ENCODE measurements around the gene CDH23. TPM values are rescaled to one million over a fixed set of nuclear protein-coding genes. Genes with fewer than 3 reads are reported as not detected.

The CDH23 gene
- total and polyA plus RNA-seq, 2 donors (not counting 1 experiment from before 2014, with no cell fraction given): 0.37 to 0.89 TPM

GRCh38 chr10:71757399-71757922, 360.7 kb downstream of the CDH23 start:
- Histone ChIP-seq H2AFZ (ENCODE audit: insufficient read depth, low read depth, low read length, poor library complexity, severe bottlenecking) (no peak overlapping the region), H3K9me3 (ENCODE audit: control extremely low read depth in 1 of 3, control insufficient read depth in 2 of 3, insufficient read depth in 1 of 3, low read length in 2 of 3) (no peaks in the 10 kb centered on the region), H3K79me2 (ENCODE audit: control insufficient read depth, insufficient read depth, low read length) (peaks cover 7% of the 10 kb centered on the region), H3K27ac (ENCODE audit: low read length in 2 of 2) (peak overlapping the region; percentile 5 to 23), H3K27me3 (replicated peaks in 1 of 4; ENCODE audit: control extremely low read depth in 1 of 4, control insufficient read depth in 3 of 4, insufficient read depth in 4 of 4, low read length in 3 of 4) (no peaks in the 10 kb centered on the region), H3K36me3 (replicated peaks in 1 of 2; ENCODE audit: control extremely low read depth in 1 of 2, control insufficient read depth in 1 of 2, extremely low read depth in 1 of 2, insufficient read depth in 2 of 2, low read length in 1 of 2) (peaks cover 0 to 28% of the 10 kb centered on the region in 2 experiments), H3K4me3 (ENCODE audit: control extremely low read depth in 1 of 5, extremely low read depth in 1 of 5, insufficient read depth in 1 of 5, low read depth in 2 of 5, low read length in 4 of 5) (no peak overlapping the region), H3K9ac (ENCODE audit: low read length) (no peak overlapping the region), H3K4me1 (ENCODE audit: control insufficient read depth in 2 of 2, insufficient read depth in 2 of 2, low read length in 2 of 2) (peaks cover 52 to 63% of the 10 kb centered on the region in 2 donors), H3K4me2 (replicated peaks; ENCODE audit: low read depth, low read length, poor library complexity, severe bottlenecking) (peak overlapping the region; percentile 51), H4K20me1 (ENCODE audit: control insufficient read depth, insufficient read depth, low read length, poor library complexity, severe bottlenecking) (no peaks in the 10 kb centered on the region)
- POLR2A ChIA-PET: interaction anchor here (1.3 to 2.4 kb wide), 4 partner anchors 9 to 15 kb away, joined by 3 to 15 read pairs (median 4); no protein-coding TSS in a partner anchor
- H3K9me3 Mint-ChIP-seq (ENCODE audit: insufficient read depth): no peaks in the 10 kb centered on the region
- no peaks in the 10 kb centered on the region for H3K27me3 Mint-ChIP-seq
- H3K27ac Mint-ChIP-seq: peak overlapping the region; percentile 83
- 40% methylated on average over 10 of the region's 11 CpGs for WGBS (ENCODE audit: insufficient coverage)
- CTCF ChIA-PET: interaction anchor here (0.8 to 3.3 kb wide), 9 partner anchors 9 to 443 kb away, joined by 3 to 15 read pairs (median 4); partner anchors contain the start of gene VSIR
- DNase-seq (no peak), ATAC-seq (ENCODE audit: low read depth) (no peak)
- intact Hi-C loops (cut with micrococcal nuclease): no loop called here
- peak overlapping the region; percentile 41 for H3K4me3 Mint-ChIP-seq
- peaks cover 60% of the 10 kb centered on the region for H3K4me1 Mint-ChIP-seq
- TF ChIP-seq EZH2 (IDR thresholded peaks at IDR 0.05; ENCODE audit: borderline replicate concordance, insufficient read depth, low read depth, low read length, poor library complexity, severe bottlenecking): no peak
- no peak for TF ChIP-seq CTCF (IDR thresholded peaks at IDR 0.05)

- H3K79me2 ChIP-seq (ENCODE audit: control insufficient read depth, insufficient read depth, low read length): peaks cover 27% of the 10 kb centered on the region
- ChIA-PET POLR2A (no interaction called here), CTCF (no interaction called here)
- peaks cover 17 to 57% of the 10 kb centered on the region in 2 donors for H3K4me1 ChIP-seq (ENCODE audit: control insufficient read depth in 2 of 2, insufficient read depth in 2 of 2, low read length in 2 of 2)
- no peak overlapping the region for H3K27ac ChIP-seq (ENCODE audit: low read length in 2 of 2)
- Mint-ChIP-seq H3K4me1 (peaks cover 64% of the 10 kb centered on the region), H3K27ac (peak overlapping the region; percentile 1), H3K27me3 (no peaks in the 10 kb centered on the region), H3K4me3 (no peak overlapping the region), H3K9me3 (ENCODE audit: insufficient read depth) (no peaks in the 10 kb centered on the region)
- DNase-seq (no peak), ATAC-seq (ENCODE audit: low read depth) (no peak)
- no peaks in the 10 kb centered on the region for H3K9me3 ChIP-seq (ENCODE audit: control extremely low read depth in 1 of 3, control insufficient read depth in 2 of 3, insufficient read depth in 1 of 3, low read length in 2 of 3)
- no peak for TF ChIP-seq EZH2 (IDR thresholded peaks at IDR 0.05; ENCODE audit: borderline replicate concordance, insufficient read depth, low read depth, low read length, poor library complexity, severe bottlenecking)
- TF ChIP-seq CTCF (IDR thresholded peaks at IDR 0.05): no peak
- H3K27me3 ChIP-seq (replicated peaks in 1 of 4; ENCODE audit: control extremely low read depth in 1 of 4, control insufficient read depth in 3 of 4, insufficient read depth in 4 of 4, low read length in 3 of 4): no peaks in the 10 kb centered on the region
- H3K9ac ChIP-seq (ENCODE audit: low read length): no peak overlapping the region
- H3K4me3 ChIP-seq (ENCODE audit: control extremely low read depth in 1 of 5, extremely low read depth in 1 of 5, insufficient read depth in 1 of 5, low read depth in 2 of 5, low read length in 4 of 5): no peak overlapping the region
- WGBS (ENCODE audit: insufficient coverage): 94% methylated on average over 3 of the region's 3 CpGs
- no peak overlapping the region for H3K4me2 ChIP-seq (replicated peaks; ENCODE audit: low read depth, low read length, poor library complexity, severe bottlenecking)
- intact Hi-C loops (cut with micrococcal nuclease): no loop called here
- peaks cover 0 to 39% of the 10 kb centered on the region in 2 experiments for H3K36me3 ChIP-seq (replicated peaks in 1 of 2; ENCODE audit: control extremely low read depth in 1 of 2, control insufficient read depth in 1 of 2, extremely low read depth in 1 of 2, insufficient read depth in 2 of 2, low read length in 1 of 2)
- no peak overlapping the region for H2AFZ ChIP-seq (ENCODE audit: insufficient read depth, low read depth, low read length, poor library complexity, severe bottlenecking)
- no peaks in the 10 kb centered on the region for H4K20me1 ChIP-seq (ENCODE audit: control insufficient read depth, insufficient read depth, low read length, poor library complexity, severe bottlenecking)
These were observed 364.4 kb downstream of the CDH23 start for GRCh38 chr10:71761105-71761511.
